ENCODE data around the gene BRK1. TPM values are rescaled to one million over a fixed set of nuclear protein-coding genes. Genes with fewer than 3 reads are reported as not detected.
A peak's percentile ranks its signal among the peaks of the same experiment; 100 is the strongest.

BRK1 gene
- total and polyA plus RNA-seq, 9 of the 15 experiments (the other 6 are each of a cell fraction or from before 2014, with no cell fraction given) = 105 to 634 (median 250) TPM

GRCh38 chr3:10164546-10165393 lies 49.3 kb downstream of the BRK1 start, which contains the start of gene IRAK2 (continued):
- TF ChIP-seq TAF9B (IDR thresholded peaks at IDR 0.05; ENCODE audit: partially characterized antibody) (no peak), NR2C1 (IDR thresholded peaks at IDR 0.05) (no peak), NR2C1 (tag; IDR thresholded peaks at IDR 0.05) (no peak), PRPF4 (IDR thresholded peaks at IDR 0.05; ENCODE audit: insufficient read depth, low read depth, low read length, poor library complexity, severe bottlenecking) (no peak), ZNF707 (CRISPR knock-in tag; conservative IDR thresholded peaks at IDR 0.05) (no peak), MAX (CRISPR knock-in tag; IDR thresholded peaks at IDR 0.05) (peak; percentile 71; the same call in 1 of the 2 replicates), CTCF (IDR thresholded peaks at IDR 0.05 in 2 of 3, conservative IDR thresholded peaks at IDR 0.05 in 1 of 3; ENCODE audit: insufficient read depth in 2 of 3, low read depth in 1 of 3, low read length in 3 of 3) (peak; percentile 72 to 83 (median 82)), FOSL1 (tag; conservative IDR thresholded peaks at IDR 0.05) (no peak), LCOR (CRISPR knock-in tag; IDR thresholded peaks at IDR 0.05) (0 out of 2 replicates have a peak, but pooled peaks have one; percentile 51), NCOA1 (IDR thresholded peaks at IDR 0.05; ENCODE audit: low read depth) (no peak), GATAD2A (IDR thresholded peaks at IDR 0.05) (0 out of 2 replicates have a peak, but pooled peaks have one; percentile 23), KLF10 (CRISPR knock-in tag; IDR thresholded peaks at IDR 0.05) (no peak), ZNF282 (CRISPR knock-in tag; IDR thresholded peaks at IDR 0.05) (0 out of 2 replicates have a peak, but pooled peaks have one; percentile 29), TAF1 (IDR thresholded peaks at IDR 0.05; ENCODE audit: control insufficient read depth, extremely low read depth, insufficient read depth, low read length, severe bottlenecking) (peak; percentile 38), RUNX1 (IDR thresholded peaks at IDR 0.05; ENCODE audit: low read depth) (no peak), BMI1 (IDR thresholded peaks at IDR 0.05; ENCODE audit: low read length) (no peak), CBX2 (IDR thresholded peaks at IDR 0.05; ENCODE audit: insufficient read depth, low read length, poor library complexity, severe bottlenecking) (no peak), ERF (CRISPR knock-in tag; IDR thresholded peaks at IDR 0.05) (0 out of 2 replicates have a peak, but pooled peaks have one; percentile 11), ELK1 (CRISPR knock-in tag; IDR thresholded peaks at IDR 0.05) (no peak), E2F6 (IDR thresholded peaks at IDR 0.05; ENCODE audit: borderline replicate concordance in 1 of 2, extremely low read depth in 1 of 2, insufficient read depth in 1 of 2, insufficient read length in 1 of 2, low read depth in 1 of 2, low read length in 1 of 2, poor library complexity in 1 of 2, severe bottlenecking in 1 of 2) (peak; percentile 63 to 85), ARNT (IDR thresholded peaks at IDR 0.05) (no peak), TRIM25 (IDR thresholded peaks at IDR 0.05; ENCODE audit: borderline replicate concordance) (no peak)

Measured in K562 (cell line).